Neural cell (in vitro differentiated cells): ENCODE results near the gene ENDOV. TPM values are rescaled to one million over a fixed set of nuclear protein-coding genes. Genes with fewer than 3 reads are reported as not detected.

ENCODE experiments used
- H2AFZ ChIP-seq: fragments of 200-600, 300-800 bp; sonication (generic), shearing (Covaris generic); 2 replicates; pipeline ENCODE4 v1.6.0; 2014; ENCODE audit warnings: low read depth, mild to moderate bottlenecking, antibody characterized with exemption, low read length, moderate library complexity
- H3F3A ChIP-seq: fragments of 200-600 bp; shearing (Covaris generic); 2 replicates; pipeline ENCODE4 v1.6.1; 2016; ENCODE audit warnings: mild to moderate bottlenecking, moderate library complexity, mixed read lengths, antibody characterized with exemption, low read length; ENCODE audit not compliant: insufficient read depth, poor library complexity, severe bottlenecking
- H3K27ac ChIP-seq: fragments of 200-600, 300-800 bp; sonication (generic), shearing (Covaris generic); 2 replicates; pipeline ENCODE4 v1.5.1; 2014; ENCODE audit warnings: mild to moderate bottlenecking, low read length, moderate library complexity
- H3K27me3 ChIP-seq: fragments of 300-800, 200-600 bp; sonication (generic), shearing (Covaris generic); 2 replicates; pipeline ENCODE4 v1.6.0; 2014; ENCODE audit warnings: mild to moderate bottlenecking, low read depth, low read length, moderate library complexity; ENCODE audit not compliant: insufficient read depth
- H3K36me3 ChIP-seq: fragments of 300-800, 200-600 bp; sonication (generic), shearing (Covaris generic); 2 replicates; pipeline ENCODE4 v1.5.1; 2014; ENCODE audit warnings: mild to moderate bottlenecking, antibody characterized with exemption, low read length, moderate library complexity; ENCODE audit not compliant: insufficient read depth
- H3K4me2 ChIP-seq: fragments of 300-800, 200-600 bp; sonication (generic), shearing (Covaris generic); 2 replicates; pipeline ENCODE4 v1.6.0; 2014; ENCODE audit warnings: mild to moderate bottlenecking, low read length
- H3K4me3 ChIP-seq: fragments of 300-800, 200-600 bp; sonication (generic), shearing (Covaris generic); 2 replicates; pipeline ENCODE4 v1.5.1; 2014; ENCODE audit warnings: mild to moderate bottlenecking, low read length, moderate library complexity
- H3K79me2 ChIP-seq: fragments of 200-600 bp; shearing (Covaris generic); replicated peaks from 2 replicates; pipeline ENCODE4 v1.6.0; 2014; ENCODE audit warnings: mild to moderate bottlenecking, low read length, moderate library complexity; ENCODE audit not compliant: insufficient read depth
- H3K9ac ChIP-seq: fragments of 300-800, 200-600 bp; sonication (generic), shearing (Covaris generic); 2 replicates; pipeline ENCODE4 v1.6.1; 2016; ENCODE audit warnings: mild to moderate bottlenecking, low read length, mixed read lengths
- H3K9me2 ChIP-seq: fragments of 200-600 bp; shearing (Covaris generic); 2 replicates; pipeline ENCODE4 v1.6.1; 2016; ENCODE audit warnings: mild to moderate bottlenecking, low read length, mixed read lengths; ENCODE audit not compliant: insufficient read depth
- H3K9me3 ChIP-seq: fragments of 200-600, 300-800 bp; sonication (generic), shearing (Covaris generic); 2 replicates; pipeline ENCODE4 v1.6.1; 2016; ENCODE audit warnings: mild to moderate bottlenecking, mixed run types, low read length, moderate library complexity, mixed read lengths
- H4K20me1 ChIP-seq: fragments of 200-600 bp; shearing (Covaris generic); 2 replicates; pipeline ENCODE4 v1.6.1; 2016; ENCODE audit warnings: mild to moderate bottlenecking, mixed run types; ENCODE audit not compliant: insufficient read depth
- CTCF ChIP-seq: fragments of 450-650 bp; IDR thresholded peaks from 2 replicates; pipeline ENCODE4 v1.5.1; 2014; ENCODE audit warnings: antibody characterized with exemption, mild to moderate bottlenecking, moderate library complexity; ENCODE audit not compliant: poor library complexity, severe bottlenecking
- EP300 ChIP-seq: fragments of 450-650 bp; conservative IDR thresholded peaks from 2 replicates; pipeline ENCODE4 v1.6.1; 2014; ENCODE audit warnings: antibody characterized with exemption, mild to moderate bottlenecking, moderate library complexity; ENCODE audit not compliant: poor library complexity, severe bottlenecking
- EZH2 ChIP-seq: fragments of 200-600, 300-800 bp; shearing (Covaris generic), sonication (generic); IDR thresholded peaks from 2 replicates; pipeline ENCODE4 v1.6.1; 2014; ENCODE audit warnings: antibody characterized with exemption, low read length, borderline replicate concordance, mild to moderate bottlenecking; ENCODE audit not compliant: insufficient read depth, poor library complexity, severe bottlenecking
- MXI1 ChIP-seq: fragments of 450-650 bp; conservative IDR thresholded peaks from 2 replicates; pipeline ENCODE4 v1.6.1; 2014; ENCODE audit warnings: antibody characterized with exemption, mild to moderate bottlenecking; ENCODE audit not compliant: poor library complexity, severe bottlenecking
- POLR2AphosphoS5 ChIP-seq: IDR thresholded peaks from 2 replicates; pipeline ENCODE4 v1.6.1; 2012
- RAD21 ChIP-seq: fragments of 450-650 bp; conservative IDR thresholded peaks from 2 replicates; pipeline ENCODE4 v1.6.1; 2014; ENCODE audit warnings: antibody characterized with exemption, mild to moderate bottlenecking, moderate library complexity
- SMC3 ChIP-seq: fragments of 450-650 bp; conservative IDR thresholded peaks from 2 replicates; pipeline ENCODE4 v1.6.1; 2014; ENCODE audit warnings: antibody characterized with exemption, mild to moderate bottlenecking, moderate library complexity; ENCODE audit not compliant: poor library complexity
- TAF1 ChIP-seq: IDR thresholded peaks from 2 replicates; pipeline ENCODE4 v1.6.1; 2012; ENCODE audit warnings: low read depth
- polyA plus RNA-seq: library from polyadenylated mRNA; depleted of rRNA; stranded (reverse); fragments of >200 nt; gene quantifications from 2 replicates; pipeline ENCODE4 v1.2.3, GENCODE V29; 2014
- TF ChIP-seq, protein P1 (sequence below): IDR thresholded peaks from 2 replicates; pipeline ENCODE4 v1.6.1; 2012; ENCODE audit warnings: borderline replicate concordance

Gene ENDOV
- polyA plus RNA-seq, 1 donor from 2014 or later = 31.2 TPM

DNA sequence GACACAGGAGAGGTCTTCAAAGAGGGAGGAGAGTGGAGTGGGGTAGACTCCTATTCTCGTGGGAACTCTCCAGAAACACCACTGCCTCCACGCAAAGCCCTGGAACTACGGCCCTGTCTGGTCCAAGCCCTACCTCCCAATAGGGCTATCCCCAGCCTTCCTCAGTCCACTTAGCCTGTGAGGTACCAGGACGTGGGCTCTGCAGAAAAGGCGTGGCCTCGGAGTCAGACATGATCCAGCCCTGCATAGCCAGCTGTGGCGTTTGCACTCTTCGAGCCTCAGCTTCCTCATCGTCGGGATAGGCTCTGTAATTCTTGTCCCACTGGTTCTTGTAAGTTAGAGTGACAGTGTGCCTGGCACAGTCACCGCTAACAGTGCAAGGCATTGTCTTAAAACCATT is 13.8 kb downstream of the ENDOV start:
- H3K27me3 ChIP-seq = no peaks in the 10 kb centered on the region
- H3K9me3 ChIP-seq = no peaks in the 10 kb centered on the region
- H3K9me2 ChIP-seq = no peaks in the 10 kb centered on the region
- TF ChIP-seq EZH2 (no peak), CTCF (no peak), MXI1 (no peak), EP300 (no peak), POLR2AphosphoS5 (no peak), TAF1 (no peak), SMC3 (no peak), RAD21 (no peak)
- TF ChIP-seq, protein P1, sequence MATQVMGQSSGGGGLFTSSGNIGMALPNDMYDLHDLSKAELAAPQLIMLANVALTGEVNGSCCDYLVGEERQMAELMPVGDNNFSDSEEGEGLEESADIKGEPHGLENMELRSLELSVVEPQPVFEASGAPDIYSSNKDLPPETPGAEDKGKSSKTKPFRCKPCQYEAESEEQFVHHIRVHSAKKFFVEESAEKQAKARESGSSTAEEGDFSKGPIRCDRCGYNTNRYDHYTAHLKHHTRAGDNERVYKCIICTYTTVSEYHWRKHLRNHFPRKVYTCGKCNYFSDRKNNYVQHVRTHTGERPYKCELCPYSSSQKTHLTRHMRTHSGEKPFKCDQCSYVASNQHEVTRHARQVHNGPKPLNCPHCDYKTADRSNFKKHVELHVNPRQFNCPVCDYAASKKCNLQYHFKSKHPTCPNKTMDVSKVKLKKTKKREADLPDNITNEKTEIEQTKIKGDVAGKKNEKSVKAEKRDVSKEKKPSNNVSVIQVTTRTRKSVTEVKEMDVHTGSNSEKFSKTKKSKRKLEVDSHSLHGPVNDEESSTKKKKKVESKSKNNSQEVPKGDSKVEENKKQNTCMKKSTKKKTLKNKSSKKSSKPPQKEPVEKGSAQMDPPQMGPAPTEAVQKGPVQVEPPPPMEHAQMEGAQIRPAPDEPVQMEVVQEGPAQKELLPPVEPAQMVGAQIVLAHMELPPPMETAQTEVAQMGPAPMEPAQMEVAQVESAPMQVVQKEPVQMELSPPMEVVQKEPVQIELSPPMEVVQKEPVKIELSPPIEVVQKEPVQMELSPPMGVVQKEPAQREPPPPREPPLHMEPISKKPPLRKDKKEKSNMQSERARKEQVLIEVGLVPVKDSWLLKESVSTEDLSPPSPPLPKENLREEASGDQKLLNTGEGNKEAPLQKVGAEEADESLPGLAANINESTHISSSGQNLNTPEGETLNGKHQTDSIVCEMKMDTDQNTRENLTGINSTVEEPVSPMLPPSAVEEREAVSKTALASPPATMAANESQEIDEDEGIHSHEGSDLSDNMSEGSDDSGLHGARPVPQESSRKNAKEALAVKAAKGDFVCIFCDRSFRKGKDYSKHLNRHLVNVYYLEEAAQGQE = no peak
- no peaks in the 10 kb centered on the region for H3F3A ChIP-seq
- H3K4me3 ChIP-seq = no peak overlapping the region
- no peaks in the 10 kb centered on the region for H3K36me3 ChIP-seq
- no peak overlapping the region for H3K27ac ChIP-seq
- no peaks in the 10 kb centered on the region for H3K79me2 ChIP-seq
- no peak overlapping the region for H3K4me2 ChIP-seq
- no peak overlapping the region for H3K9ac ChIP-seq
- H2AFZ ChIP-seq = no peak overlapping the region
- H4K20me1 ChIP-seq = no peaks in the 10 kb centered on the region

DNA sequence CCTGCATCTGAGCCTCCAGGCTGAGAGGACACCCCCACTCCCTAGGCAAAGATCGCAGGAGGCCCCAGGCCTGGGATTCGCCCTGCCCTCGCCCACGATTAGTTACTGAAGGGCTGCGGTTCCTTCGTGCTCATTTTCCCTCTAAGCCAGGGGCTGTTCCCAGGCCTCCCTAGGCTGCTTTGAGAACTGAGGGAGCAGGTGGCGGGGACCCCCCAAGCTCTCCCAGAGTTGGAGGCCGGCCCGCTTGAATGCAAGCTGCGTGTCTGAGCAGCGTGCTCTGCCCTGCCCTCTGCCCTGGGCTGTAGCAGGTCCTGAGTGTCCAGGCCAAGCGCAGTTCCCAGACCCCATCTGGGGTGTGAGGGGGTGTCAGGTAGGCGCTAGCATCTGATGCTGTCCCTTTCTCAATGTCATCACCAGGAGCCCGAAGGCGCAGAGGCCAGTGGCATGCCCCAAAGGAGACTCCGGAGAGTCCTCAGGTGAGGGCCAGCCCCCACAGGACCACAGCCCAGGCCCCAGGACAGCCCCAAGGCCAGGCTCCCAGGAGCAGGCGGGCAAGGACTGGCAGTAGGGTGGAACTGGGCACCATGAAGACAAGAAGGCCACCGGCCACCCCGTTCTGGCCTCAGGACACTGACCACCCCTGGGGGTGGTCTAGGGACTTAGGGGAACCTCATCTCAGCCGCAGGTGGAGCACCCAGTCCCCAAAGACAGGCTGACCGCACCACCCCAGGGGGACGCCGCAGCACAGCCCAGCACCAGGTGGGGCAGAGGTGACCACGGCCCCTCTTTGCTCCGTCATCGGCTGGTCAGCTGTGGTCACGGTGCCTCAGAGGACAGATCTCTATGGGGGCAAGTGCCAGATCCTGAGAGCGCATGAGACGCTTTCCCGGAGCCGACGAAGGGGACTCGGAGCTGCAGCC is 14.6 kb downstream of the ENDOV start:
- H3K27me3 ChIP-seq = no peaks in the 10 kb centered on the region
- H3K27ac ChIP-seq = no peak overlapping the region
- no peak overlapping the region for H3K4me3 ChIP-seq
- H3K9me3 ChIP-seq = no peaks in the 10 kb centered on the region
- no peak overlapping the region for H2AFZ ChIP-seq
- no peaks in the 10 kb centered on the region for H3K79me2 ChIP-seq
- H3K4me2 ChIP-seq = no peak overlapping the region
- no peaks in the 10 kb centered on the region for H3K9me2 ChIP-seq
- no peaks in the 10 kb centered on the region for H3K36me3 ChIP-seq
- TF ChIP-seq RAD21 = no peak
- no peak for TF ChIP-seq CTCF
- TF ChIP-seq MXI1 = no peak
- TF ChIP-seq, protein P1 = no peak
- TF ChIP-seq POLR2AphosphoS5 = no peak
- TF ChIP-seq EZH2 = no peak
- TF ChIP-seq SMC3 = no peak
- TF ChIP-seq EP300 = no peak
- TF ChIP-seq TAF1 = no peak
- no peaks in the 10 kb centered on the region for H3F3A ChIP-seq
- no peaks in the 10 kb centered on the region for H4K20me1 ChIP-seq
- H3K9ac ChIP-seq = no peak overlapping the region
